RWPE1 (cell line): ENCODE results near the gene FOXC2.

Source experiments
- CTCF ChIA-PET: fragments of 350-600 bp; sonication (Branson Sonifier 250); formaldehyde crosslinking; extraction: SDS; loops from one replicate; lab custom pipeline; 2021; lab: Yijun Ruan, JAX
- POLR2A ChIA-PET: fragments of 400-600 bp; formaldehyde crosslinking; extraction: SDS; loops from one replicate; lab custom pipeline; 2020; ENCODE audit warnings: antibody characterized with exemption; ENCODE audit not compliant: low non-redundant PET; lab: Yijun Ruan, JAX
- DNase-seq: peaks from one replicate; pipeline ENCODE4 v3.0.0; 2012; ENCODE audit warnings: low spot score
- H3K27ac ChIP-seq: fragments of 450-650 bp; 2 replicates; pipeline ENCODE4 v1.5.1; 2017
- CTCF ChIP-seq: fragments of 450-650 bp; conservative IDR thresholded peaks from 2 replicates; pipeline ENCODE4 v1.5.1; 2017; ENCODE audit warnings: low read depth, mild to moderate bottlenecking

Gene FOXC2

GRCh38 chr16:86566601-86566965 lies at the start of gene FOXC2:
TSS of gene FOXC2 (plus strand) at chr16:86566829. CDS start at chr16:86567336, 507 bp downstream.
- ChIA-PET CTCF (interaction anchor here (0.7 to 3.8 kb wide), 3 partner anchors 9 to 496 kb away, joined by 3 to 14 read pairs (median 6); no protein-coding TSS in a partner anchor), POLR2A (no interaction called here)
- DNase-seq: peak; percentile 89
- no peak for TF ChIP-seq CTCF
- peak within 1 kb of the TSS; percentile 96 for H3K27ac ChIP-seq

GRCh38 chr16:86517033-86517432 lies 49.6 kb upstream of the FOXC2 start:
- no peak overlapping the region for H3K27ac ChIP-seq
- no peak for DNase-seq
- ChIA-PET CTCF (interaction anchor here (0.6 to 2.3 kb wide), 18 partner anchors 9 to 696 kb away, joined by 3 to 24 read pairs (median 4); no protein-coding TSS in a partner anchor), POLR2A (no interaction called here)
- no peak for TF ChIP-seq CTCF

GRCh38 chr16:86517652-86518258 lies 48.9 kb upstream of the FOXC2 start:
- POLR2A ChIA-PET: no interaction called here
- peak; percentile 73 for TF ChIP-seq CTCF
- CTCF ChIA-PET: interaction anchor here (0.5 to 2.3 kb wide), 30 partner anchors 10 to 697 kb away, joined by 3 to 24 read pairs (median 3); no protein-coding TSS in a partner anchor
- DNase-seq: peak; percentile 58
- H3K27ac ChIP-seq: no peak overlapping the region

GRCh38 chr16:86519007-86519648 lies 47.5 kb upstream of the FOXC2 start:
- no peak for DNase-seq
- ChIA-PET CTCF (interaction anchor here (0.6 to 2.3 kb wide), 11 partner anchors 8 to 714 kb away, joined by 3 to 24 read pairs (median 6); partner anchors contain the start of gene FOXF1), POLR2A (no interaction called here)
- H3K27ac ChIP-seq: no peak overlapping the region
- TF ChIP-seq CTCF: no peak

- peak; percentile 93 for TF ChIP-seq CTCF
- H3K27ac ChIP-seq: no peak overlapping the region
- ChIA-PET POLR2A (no interaction called here), CTCF (interaction anchor here (0.6 to 2.3 kb wide), 9 partner anchors 9 to 715 kb away, joined by 3 to 12 read pairs (median 5); partner anchors contain the start of gene FOXF1)
- peak; percentile 75 for DNase-seq
Observed at GRCh38 chr16:86519649-86520316, 46.8 kb upstream of the FOXC2 start.
